Panc1 (cell line): ENCODE measurements around the gene LRRC31. TPM values are rescaled to one million over a fixed set of nuclear protein-coding genes. Genes with fewer than 3 reads are reported as not detected.

Experiments used
- ATAC-seq: fragments of 200-7000 bp; cut with Tn5 transposase; 2 replicates; pipeline ENCODE4 v1.9.1; 2020; ENCODE audit warnings: mild to moderate bottlenecking, moderate library complexity
- BruUV-seq: library from RNA; stranded (reverse); fragments of 400-500 nt; replicated peaks from 2 replicates; lab custom pipeline; 2021; lab: Mats Ljungman, UMichigan
- CTCF ChIA-PET: fragments of 300-600 bp; sonication (Branson Sonifier 250); formaldehyde crosslinking; loops from one replicate; lab custom pipeline; 2022; ENCODE audit warnings: antibody characterized with exemption; lab: Charles Lee
- POLR2A ChIA-PET: fragments of 300-600 bp; sonication (Branson Sonifier 250); formaldehyde crosslinking; loops from one replicate; lab custom pipeline; 2022; ENCODE audit warnings: antibody characterized with exemption; lab: Charles Lee
- DNase-seq: peaks from one replicate; pipeline ENCODE4 v3.0.0-alpha.2; 2010; ENCODE audit warnings: low read depth, low spot score
- H3K27ac ChIP-seq: 2 replicates; pipeline ENCODE4 v1.5.1; 2011; ENCODE audit warnings: mild to moderate bottlenecking, low read length, inconsistent platforms
- H3K27me3 ChIP-seq: fragments of 200-500 bp; sonication (Bioruptor generic); 2 replicates; pipeline ENCODE4 v1.6.0; 2014; ENCODE audit warnings: low read length, inconsistent platforms; ENCODE audit not compliant: control insufficient read depth, insufficient read depth
- H3K36me3 ChIP-seq: fragments of 200-500 bp; sonication (Bioruptor generic); 2 replicates; pipeline ENCODE4 v1.5.1; 2014; ENCODE audit warnings: inconsistent platforms, mild to moderate bottlenecking, low read length, moderate library complexity; ENCODE audit not compliant: control insufficient read depth, insufficient read depth
- H3K4me1 ChIP-seq: 2 replicates; pipeline ENCODE4 v1.5.1; 2011; ENCODE audit warnings: inconsistent platforms, mild to moderate bottlenecking, low read length, moderate library complexity; ENCODE audit not compliant: control insufficient read depth, insufficient read depth
- H3K4me3 ChIP-seq, 2 experiments: 2 replicates each; pipeline ENCODE4 v1.5.1; 2011 to 2012; ENCODE audit warnings: low read depth in 2 of 2, low read length in 2 of 2, mild to moderate bottlenecking in 2 of 2, inconsistent platforms in 1 of 2, moderate library complexity in 1 of 2
- H3K9me3 ChIP-seq: fragments of 200-500 bp; sonication (Bioruptor generic); 2 replicates; pipeline ENCODE4 v1.5.1; 2014; ENCODE audit warnings: low read depth, mild to moderate bottlenecking, inconsistent platforms, low read length, moderate library complexity; ENCODE audit not compliant: control insufficient read depth, insufficient read depth
- CTCF ChIP-seq: fragments of 450-650 bp; IDR thresholded peaks from 2 replicates; pipeline ENCODE4 v1.5.1; 2017; ENCODE audit warnings: mild to moderate bottlenecking
- POLR2AphosphoS5 ChIP-seq: IDR thresholded peaks from 2 replicates; pipeline ENCODE4 v1.6.1; 2012; ENCODE audit warnings: mild to moderate bottlenecking, low read depth, low read length, moderate library complexity
- REST ChIP-seq, 2 experiments: IDR thresholded peaks; 2 replicates each; pipeline ENCODE4 v1.6.1; 2011 to 2012; ENCODE audit warnings: low read depth in 2 of 2, control low read depth in 1 of 2, low read length in 1 of 2, mild to moderate bottlenecking in 1 of 2, moderate library complexity in 1 of 2; ENCODE audit not compliant: insufficient read depth in 1 of 2
- SIN3A ChIP-seq: IDR thresholded peaks from 2 replicates; pipeline ENCODE4 v1.6.1; 2012; ENCODE audit warnings: low read depth, mild to moderate bottlenecking, low read length, moderate library complexity, borderline replicate concordance; ENCODE audit not compliant: insufficient read depth
- TCF7L2 ChIP-seq: IDR thresholded peaks from 2 replicates; pipeline ENCODE4 v1.6.1; 2011; ENCODE audit warnings: mild to moderate bottlenecking, low read depth, low read length, inconsistent platforms
- in situ Hi-C: cut with HindIII; loops from 2 replicates; pipeline ENCODE4 v1.10.0; 2016; ENCODE audit warnings: low sequenced_read_pairs, low pct_unique_long_range_greater_than_20kb
- intact Hi-C: fragments of 100-400 bp; cut with micrococcal nuclease; formaldehyde crosslinking; loops from one replicate; pipeline ENCODE4 v1.10.0; 2022; ENCODE audit not compliant: unreplicated experiment
- total RNA-seq: library from RNA; stranded (reverse); gene quantifications from one replicate; pipeline ENCODE4 v1.2.1, GENCODE V29; 2021; ENCODE audit not compliant: unreplicated experiment

Gene LRRC31
- total RNA-seq, 1 experiment from 2014 or later: not detected

GRCh38 chr3:169855514-169855913 is 14.2 kb downstream of the LRRC31 start:
- intact Hi-C loops (no loop called here), in situ Hi-C loops (no loop called here)
- no peak overlapping the region for H3K4me3 ChIP-seq
- no peak for ATAC-seq
- TF ChIP-seq TCF7L2 (no peak), SIN3A (no peak)
- no peaks in the 10 kb centered on the region for H3K9me3 ChIP-seq
- peaks cover 17% of the 10 kb centered on the region for H3K27me3 ChIP-seq
- H3K4me1 ChIP-seq: no peaks in the 10 kb centered on the region
- no peak for DNase-seq
- CTCF ChIA-PET: no interaction called here
- H3K27ac ChIP-seq: no peak overlapping the region
- no peaks in the 10 kb centered on the region for H3K36me3 ChIP-seq
- POLR2A ChIA-PET: no interaction called here
- no TSS peak for BruUV-seq

- TF ChIP-seq POLR2AphosphoS5 (no peak), SIN3A (no peak), CTCF (no peak), TCF7L2 (no peak), REST (IDR thresholded peaks at IDR 0.05; ENCODE audit: insufficient read depth in 1 of 2, low read depth in 2 of 2, low read length in 1 of 2) (no peak)
- no peak overlapping the region for H3K27ac ChIP-seq
- ChIA-PET POLR2A (no interaction called here), CTCF (no interaction called here)
- H3K9me3 ChIP-seq: no peaks in the 10 kb centered on the region
- H3K36me3 ChIP-seq: no peaks in the 10 kb centered on the region
- intact Hi-C loops (no loop called here), in situ Hi-C loops (no loop called here)
- ATAC-seq: no peak
- H3K4me3 ChIP-seq: no peak overlapping the region
- BruUV-seq: no TSS peak
- DNase-seq: no peak
- H3K27me3 ChIP-seq: peaks cover 5% of the 10 kb centered on the region; the same call in 1 of the 2 replicates
- no peaks in the 10 kb centered on the region for H3K4me1 ChIP-seq
Measured at GRCh38 chr3:169850618-169851017, 19.1 kb downstream of the LRRC31 start.

GRCh38 chr3:169848741-169849140 is 21.0 kb downstream of the LRRC31 start:
- Histone ChIP-seq H3K4me3 (no peak overlapping the region), H3K36me3 (no peaks in the 10 kb centered on the region), H3K9me3 (no peaks in the 10 kb centered on the region), H3K27me3 (peaks cover under 1% of the 10 kb centered on the region; the same call in 1 of the 2 replicates), H3K27ac (no peak overlapping the region), H3K4me1 (no peaks in the 10 kb centered on the region)
- ChIA-PET CTCF (no interaction called here), POLR2A (no interaction called here)
- TF ChIP-seq SIN3A (no peak), TCF7L2 (no peak), POLR2AphosphoS5 (no peak), REST (IDR thresholded peaks at IDR 0.05; ENCODE audit: insufficient read depth in 1 of 2, low read depth in 2 of 2, low read length in 1 of 2) (no peak), CTCF (no peak)
- no peak for DNase-seq
- ATAC-seq: no peak
- BruUV-seq: no TSS peak
- intact Hi-C loops: no loop called here
- in situ Hi-C loops: no loop called here
